Activated CD4-positive, alpha-beta T cell treated with anti-CD3 and anti-CD28 coated beads, Interleukin-2, amount 10 ng/mL, durations not matched to agents 7 days and 5 days (primary cell): ENCODE measurements around the gene SLC40A1. TPM values are rescaled to one million over a fixed set of nuclear protein-coding genes. Genes with fewer than 3 reads are reported as not detected.

Experiments used
- CTCF ChIA-PET: fragments of 350-600 bp; sonication (Branson Sonifier 250); formaldehyde crosslinking; loops from one replicate; lab custom pipeline; 2021; ENCODE audit warnings: antibody characterized with exemption; lab: Charles Lee
- POLR2A ChIA-PET: fragments of 350-600 bp; sonication (Branson Sonifier 250); formaldehyde crosslinking; loops from one replicate; lab custom pipeline; 2021; ENCODE audit warnings: antibody characterized with exemption; lab: Charles Lee
- DNase-seq: peaks from one replicate; pipeline ENCODE4 v3.0.0-alpha.2; 2020
- H3K27ac Mint-ChIP-seq: one replicate; pipeline ENCODE4 v1.8.0; 2021; ENCODE audit warnings: mild to moderate bottlenecking, moderate library complexity, mixed read lengths
- H3K27me3 Mint-ChIP-seq: one replicate; pipeline ENCODE4 v1.8.0; 2021; ENCODE audit warnings: mixed read lengths
- H3K36me3 Mint-ChIP-seq: one replicate; pipeline ENCODE4 v1.8.0; 2021; ENCODE audit warnings: low read depth, mixed read lengths
- H3K4me1 Mint-ChIP-seq: one replicate; pipeline ENCODE4 v1.8.0; 2021; ENCODE audit warnings: mixed read lengths
- H3K4me3 Mint-ChIP-seq: one replicate; pipeline ENCODE4 v1.8.0; 2021; ENCODE audit warnings: mild to moderate bottlenecking, moderate library complexity, mixed read lengths
- H3K9me3 Mint-ChIP-seq: one replicate; pipeline ENCODE4 v1.8.0; 2021; ENCODE audit warnings: mixed read lengths
- total RNA-seq, 2 experiments: library from RNA; stranded (reverse); gene quantifications; one replicate each; pipeline ENCODE4 v1.2.3, GENCODE V29; 2021

SLC40A1 gene
- total RNA-seq, 2 experiments from 2014 or later: 2.6 to 3.2 TPM

DNA sequence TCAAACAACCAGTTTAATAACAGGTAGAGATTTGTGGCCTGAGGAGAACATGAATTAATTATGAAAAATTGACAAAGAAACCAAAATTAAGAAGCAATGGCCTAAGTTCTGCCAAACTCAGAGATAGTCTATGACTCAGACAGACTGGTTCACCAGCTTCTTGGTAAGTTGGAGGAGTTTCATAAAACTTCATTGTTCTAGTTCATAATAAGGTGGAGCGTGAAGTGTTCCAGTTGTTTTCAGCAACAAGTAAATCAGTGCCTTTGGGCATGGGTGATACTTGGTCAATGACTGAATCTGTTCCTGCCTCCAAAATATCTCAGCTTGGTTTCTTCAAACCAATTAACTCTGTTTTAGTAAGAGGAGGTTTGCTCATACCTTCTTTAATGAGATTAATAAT, 40.0 kb downstream of the SLC40A1 start:
- H3K27ac Mint-ChIP-seq: no peak overlapping the region
- ChIA-PET POLR2A (no interaction called here), CTCF (no interaction called here)
- no peaks in the 10 kb centered on the region for H3K36me3 Mint-ChIP-seq
- no peak for DNase-seq
- H3K4me3 Mint-ChIP-seq: no peak overlapping the region
- no peaks in the 10 kb centered on the region for H3K4me1 Mint-ChIP-seq
- H3K9me3 Mint-ChIP-seq: no peaks in the 10 kb centered on the region
- peaks cover 5% of the 10 kb centered on the region for H3K27me3 Mint-ChIP-seq

GRCh38 chr2:189538402-189538801, 42.2 kb downstream of the SLC40A1 start:
- no peak for DNase-seq
- Mint-ChIP-seq H3K9me3 (no peaks in the 10 kb centered on the region), H3K4me1 (no peaks in the 10 kb centered on the region), H3K36me3 (no peaks in the 10 kb centered on the region), H3K27me3 (peaks cover 4% of the 10 kb centered on the region), H3K27ac (no peak overlapping the region), H3K4me3 (no peak overlapping the region)
- ChIA-PET POLR2A (no interaction called here), CTCF (no interaction called here)

DNA sequence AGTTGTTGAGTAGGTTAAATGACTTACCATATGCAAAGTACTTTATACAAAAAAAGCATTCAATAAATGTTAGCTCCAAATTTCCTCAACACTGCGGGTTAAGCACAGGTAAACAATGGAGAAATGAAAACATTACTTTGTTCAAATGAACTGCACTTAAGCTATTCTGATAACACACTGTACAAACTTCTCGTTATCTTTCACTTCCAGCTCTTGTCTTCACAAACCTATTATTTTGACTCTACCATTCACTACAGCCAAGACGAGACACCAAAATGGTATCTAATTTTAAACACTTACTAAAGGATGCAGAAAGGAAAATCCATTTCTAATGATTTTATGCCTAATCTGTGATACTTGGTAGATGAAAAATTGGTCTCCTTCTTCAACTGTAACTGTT, 43.8 kb downstream of the SLC40A1 start:
- ChIA-PET POLR2A (no interaction called here), CTCF (no interaction called here)
- H3K4me3 Mint-ChIP-seq: no peak overlapping the region
- no peaks in the 10 kb centered on the region for H3K36me3 Mint-ChIP-seq
- no peak overlapping the region for H3K27ac Mint-ChIP-seq
- peaks cover 4% of the 10 kb centered on the region for H3K27me3 Mint-ChIP-seq
- H3K9me3 Mint-ChIP-seq: no peaks in the 10 kb centered on the region
- H3K4me1 Mint-ChIP-seq: no peaks in the 10 kb centered on the region
- no peak for DNase-seq

DNA sequence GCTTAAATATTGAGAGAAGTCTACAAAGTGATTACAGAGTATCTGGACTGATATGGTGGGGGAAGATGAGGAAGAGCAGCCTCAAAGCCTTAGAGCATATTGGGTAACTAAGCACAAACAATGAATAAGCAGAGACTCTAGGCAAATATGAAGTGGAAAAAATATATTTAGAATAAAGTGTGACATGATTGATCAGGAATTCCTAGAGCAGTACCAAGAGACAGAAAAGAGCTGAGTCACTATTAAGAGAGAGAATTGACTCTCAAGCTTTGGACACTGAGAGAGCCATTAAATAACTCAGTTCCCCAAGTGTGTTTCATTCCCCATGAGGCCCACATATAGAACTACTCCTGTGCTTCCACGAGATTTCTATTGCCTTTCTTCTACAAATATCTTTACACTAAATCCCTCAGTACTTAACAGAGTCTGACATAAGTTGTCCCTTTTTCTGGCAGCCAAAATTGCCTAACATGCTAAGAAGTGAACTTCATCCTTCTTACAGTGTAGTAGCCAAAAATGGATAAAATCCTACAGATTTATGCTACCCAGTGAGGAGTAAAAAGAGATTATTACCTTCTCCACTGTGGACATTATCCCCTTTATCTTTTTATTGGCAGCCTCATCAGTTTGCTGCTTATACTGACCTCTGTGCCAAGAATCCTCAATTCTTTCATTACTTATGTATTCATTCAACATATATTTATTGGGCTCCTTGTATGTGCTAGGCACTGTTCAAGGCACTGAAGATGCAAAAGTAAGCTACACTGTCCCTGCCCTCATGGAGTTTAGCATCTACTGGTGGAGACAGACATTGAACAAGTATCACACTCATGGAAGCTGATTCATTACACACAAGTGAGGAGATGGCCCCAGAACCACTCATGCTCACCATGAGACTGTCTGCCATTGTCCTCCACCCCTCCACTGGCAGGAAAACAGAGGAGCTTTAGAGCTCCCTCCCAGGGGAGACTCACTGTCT, 45.4 kb downstream of the SLC40A1 start:
- DNase-seq: no peak
- Mint-ChIP-seq H3K9me3 (no peaks in the 10 kb centered on the region), H3K27ac (no peak overlapping the region), H3K36me3 (no peaks in the 10 kb centered on the region), H3K4me1 (no peaks in the 10 kb centered on the region), H3K4me3 (no peak overlapping the region), H3K27me3 (peaks cover 4% of the 10 kb centered on the region)
- CTCF ChIA-PET: no interaction called here
- POLR2A ChIA-PET: no interaction called here

DNA sequence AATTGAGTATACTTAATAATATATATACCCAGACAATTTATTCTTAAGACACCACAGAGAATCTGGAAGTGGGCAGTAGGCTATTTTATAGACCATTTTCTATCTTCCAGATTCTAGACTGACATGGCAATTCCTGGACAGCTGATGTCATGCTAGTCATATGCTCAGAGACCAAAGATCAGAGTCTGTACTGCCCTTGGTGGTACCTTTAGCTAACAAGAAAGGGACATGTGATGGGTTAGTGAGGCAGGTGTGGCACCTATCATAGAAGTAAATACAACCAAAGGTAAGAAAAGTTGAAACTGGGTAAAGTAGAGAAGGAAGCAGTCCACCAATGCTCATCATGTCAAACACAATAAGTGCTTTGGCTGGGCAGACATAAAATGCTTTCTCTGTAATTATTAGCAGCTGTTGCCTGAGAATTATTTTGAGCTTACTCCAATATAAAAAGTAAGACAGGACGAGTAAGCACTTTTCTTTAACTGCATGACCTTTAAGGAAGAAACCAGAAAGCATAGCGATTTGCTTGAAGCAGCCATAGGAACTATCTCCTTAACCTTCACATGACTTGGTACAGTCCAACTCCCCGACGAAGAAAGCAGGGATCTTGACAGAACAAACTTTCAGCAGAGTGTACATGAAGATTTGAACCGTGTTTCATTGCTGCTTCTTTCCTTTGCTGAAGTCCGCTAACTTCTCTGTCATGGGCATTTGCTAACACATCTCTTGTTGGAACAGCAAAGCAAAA, 47.1 kb downstream of the SLC40A1 start:
- Mint-ChIP-seq H3K4me3 (no peak overlapping the region), H3K9me3 (no peaks in the 10 kb centered on the region), H3K36me3 (no peaks in the 10 kb centered on the region), H3K27me3 (peaks cover 3% of the 10 kb centered on the region), H3K4me1 (no peaks in the 10 kb centered on the region), H3K27ac (no peak overlapping the region)
- DNase-seq: no peak
- ChIA-PET CTCF (no interaction called here), POLR2A (no interaction called here)

DNA sequence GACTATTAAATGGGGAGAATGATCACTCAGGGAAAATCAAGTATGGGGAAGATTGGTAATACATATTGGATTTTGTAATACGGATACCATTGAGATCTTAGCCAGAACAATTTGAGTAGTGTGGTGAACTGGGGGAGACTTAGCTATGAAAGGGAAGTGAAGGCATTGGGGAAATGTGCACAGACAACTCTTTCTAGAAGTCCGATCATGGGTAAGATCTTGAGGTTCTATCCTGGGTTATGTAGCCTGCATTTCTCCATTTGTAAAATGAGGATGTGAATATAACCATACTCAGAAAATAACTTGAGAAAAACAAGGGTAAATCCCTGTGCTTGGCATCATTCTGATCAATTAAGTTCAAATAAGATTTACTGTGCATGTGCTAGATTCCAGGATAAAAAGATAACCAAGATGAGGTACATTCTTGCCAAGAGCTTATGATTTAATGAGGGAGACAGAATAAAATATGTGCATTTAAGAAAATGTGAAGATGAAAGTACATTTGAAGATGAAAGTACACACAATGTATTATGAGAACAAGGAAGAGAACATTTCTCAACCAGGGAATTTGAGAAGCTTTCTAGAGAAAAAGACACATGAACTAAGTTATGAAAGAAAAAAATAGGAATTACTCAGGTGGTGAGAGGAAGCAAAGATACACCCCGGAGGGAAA, 49.5 kb downstream of the SLC40A1 start:
- Mint-ChIP-seq H3K4me3 (no peak overlapping the region), H3K36me3 (no peaks in the 10 kb centered on the region), H3K27ac (no peak overlapping the region), H3K9me3 (no peaks in the 10 kb centered on the region), H3K4me1 (no peaks in the 10 kb centered on the region), H3K27me3 (no peaks in the 10 kb centered on the region)
- CTCF ChIA-PET: interaction anchor here (0.6 kb wide), 1 partner anchor 37 kb away, joined by 3 read pairs; no protein-coding TSS in a partner anchor
- DNase-seq: no peak
- POLR2A ChIA-PET: no interaction called here

- H3K4me1 Mint-ChIP-seq: no peaks in the 10 kb centered on the region
- H3K36me3 Mint-ChIP-seq: no peaks in the 10 kb centered on the region
- DNase-seq: no peak
- ChIA-PET POLR2A (no interaction called here), CTCF (no interaction called here)
- no peaks in the 10 kb centered on the region for H3K27me3 Mint-ChIP-seq
- no peak overlapping the region for H3K4me3 Mint-ChIP-seq
- H3K9me3 Mint-ChIP-seq: no peaks in the 10 kb centered on the region
- H3K27ac Mint-ChIP-seq: no peak overlapping the region
Observed at GRCh38 chr2:189528617-189529016, 52.0 kb downstream of the SLC40A1 start.

GRCh38 chr2:189527812-189528592, 52.6 kb downstream of the SLC40A1 start:
- DNase-seq: no peak
- POLR2A ChIA-PET: no interaction called here
- Mint-ChIP-seq H3K4me3 (no peak overlapping the region), H3K9me3 (no peaks in the 10 kb centered on the region), H3K36me3 (no peaks in the 10 kb centered on the region), H3K4me1 (no peaks in the 10 kb centered on the region), H3K27me3 (no peaks in the 10 kb centered on the region), H3K27ac (no peak overlapping the region)
- CTCF ChIA-PET: no interaction called here

GRCh38 chr2:189527041-189527750, 53.4 kb downstream of the SLC40A1 start:
- no peak overlapping the region for H3K4me3 Mint-ChIP-seq

DNA sequence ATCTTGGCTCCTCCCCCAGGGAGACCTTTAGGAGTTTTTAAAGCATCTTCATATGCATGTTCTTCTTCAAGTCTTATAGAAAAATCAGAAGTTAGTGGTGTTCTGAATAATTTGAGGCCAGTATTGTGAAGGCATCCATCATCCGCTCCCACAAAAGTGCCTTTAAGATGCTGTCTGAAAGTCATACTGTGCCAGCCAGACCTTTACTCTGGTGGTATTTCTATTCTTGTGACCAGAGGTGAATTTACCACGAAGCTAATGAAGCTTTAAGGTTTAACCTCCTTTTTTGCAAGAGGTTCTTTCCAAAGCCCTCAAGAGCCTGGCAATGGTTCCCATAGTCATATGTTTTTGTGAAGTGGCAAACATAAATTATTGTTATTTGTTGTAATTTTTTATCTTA, 54.3 kb downstream of the SLC40A1 start:
- no peak overlapping the region for H3K4me3 Mint-ChIP-seq
- H3K36me3 Mint-ChIP-seq: no peaks in the 10 kb centered on the region
- H3K27me3 Mint-ChIP-seq: no peaks in the 10 kb centered on the region
- H3K4me1 Mint-ChIP-seq: no peaks in the 10 kb centered on the region
- H3K27ac Mint-ChIP-seq: no peak overlapping the region
- POLR2A ChIA-PET: no interaction called here
- no peaks in the 10 kb centered on the region for H3K9me3 Mint-ChIP-seq
- DNase-seq: no peak
- CTCF ChIA-PET: no interaction called here

More at GRCh38 chr2:189527041-189527750, 53.4 kb downstream of the SLC40A1 start:
- Mint-ChIP-seq H3K27me3 (no peaks in the 10 kb centered on the region), H3K4me1 (no peaks in the 10 kb centered on the region), H3K36me3 (no peaks in the 10 kb centered on the region), H3K27ac (no peak overlapping the region), H3K9me3 (no peaks in the 10 kb centered on the region)
- ChIA-PET CTCF (no interaction called here), POLR2A (no interaction called here)
- DNase-seq: no peak

- no peak for DNase-seq
- ChIA-PET POLR2A (no interaction called here), CTCF (no interaction called here)
- H3K27me3 Mint-ChIP-seq: no peaks in the 10 kb centered on the region
- no peak overlapping the region for H3K27ac Mint-ChIP-seq
- H3K4me1 Mint-ChIP-seq: no peaks in the 10 kb centered on the region
- no peaks in the 10 kb centered on the region for H3K36me3 Mint-ChIP-seq
- no peaks in the 10 kb centered on the region for H3K9me3 Mint-ChIP-seq
- H3K4me3 Mint-ChIP-seq: no peak overlapping the region
Observed at GRCh38 chr2:189524746-189525145, 55.8 kb downstream of the SLC40A1 start.
